CD4-positive, alpha-beta T cell treated with Interleukin-21 for 1 hour (primary cell): ENCODE results near the gene TYK2.
A peak's percentile ranks its signal among the peaks of the same experiment; 100 is the strongest.
"Not testable (repeated sequence)": the region's sequence is repeated elsewhere in the genome, so short reads cannot be mapped to it uniquely, and the experiment has no call there.

Source experiments
- DNase-seq: peaks from one replicate; pipeline ENCODE4 v3.0.0-alpha.2; 2020

TYK2 gene

DNA sequence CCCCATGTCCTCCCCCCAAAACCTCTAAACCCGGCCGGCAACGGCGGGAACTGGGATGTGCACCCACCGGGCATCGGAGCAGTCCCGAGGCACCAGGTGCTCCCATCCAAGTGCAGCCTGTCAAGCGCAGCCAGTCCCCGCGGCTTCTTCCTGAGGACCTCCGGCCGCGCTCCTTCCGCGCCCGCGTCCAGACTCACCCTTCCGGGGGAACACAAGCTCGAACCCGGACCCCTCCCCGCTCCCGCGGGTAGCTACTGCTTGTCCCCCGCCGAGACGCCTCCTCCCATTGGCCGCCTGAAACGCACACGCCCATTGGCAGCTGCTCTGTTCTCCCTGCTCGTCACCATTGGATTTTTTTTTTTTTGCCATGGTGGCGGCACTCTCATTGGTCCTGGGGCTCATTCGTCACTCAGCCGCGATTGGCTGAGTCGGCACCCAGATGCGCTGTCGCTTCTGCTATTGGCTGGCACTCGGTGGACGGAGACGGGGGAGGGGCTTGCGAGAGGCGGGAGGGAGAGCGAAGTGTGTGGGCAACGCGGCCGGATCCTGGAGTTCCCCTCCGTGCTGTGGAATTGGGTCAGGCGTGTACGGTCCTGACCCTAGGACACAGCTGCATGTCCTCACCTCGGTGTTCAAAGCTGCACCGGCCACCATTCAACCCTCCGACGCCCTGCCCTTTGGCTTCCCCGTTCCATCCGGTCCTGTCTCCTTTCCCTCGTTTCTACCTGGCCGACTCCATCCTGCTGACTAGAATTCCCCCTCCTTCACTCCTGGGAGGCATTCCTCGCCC, at the start of gene TYK2:
TSS of gene TYK2 (minus strand) at position 260 of the 790 bp plus-strand sequence. CDS start 2,166 bp downstream, outside the sequence.
- DNase-seq = peak; percentile 98

DNA sequence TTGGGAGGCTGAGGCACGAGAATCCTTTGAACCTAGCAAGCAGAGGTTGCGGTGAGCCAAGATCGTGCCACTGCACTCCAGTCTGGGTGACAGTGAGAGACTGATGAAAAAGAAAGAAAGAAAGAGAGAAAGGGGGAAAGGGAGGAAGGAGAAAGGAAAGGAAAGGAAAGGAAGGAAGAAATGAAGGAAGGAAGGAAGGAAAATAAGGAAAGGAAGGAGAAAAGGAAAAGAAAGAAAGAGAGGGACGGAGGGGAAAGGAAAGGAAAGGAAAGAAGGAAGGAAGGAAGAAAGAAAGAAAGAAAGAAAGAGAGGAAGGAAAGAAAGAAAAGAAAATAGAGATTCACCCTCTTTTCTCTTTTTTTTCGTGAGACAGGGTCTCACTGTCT, 48.6 kb upstream of the TYK2 start:
- DNase-seq = no peak

DNA sequence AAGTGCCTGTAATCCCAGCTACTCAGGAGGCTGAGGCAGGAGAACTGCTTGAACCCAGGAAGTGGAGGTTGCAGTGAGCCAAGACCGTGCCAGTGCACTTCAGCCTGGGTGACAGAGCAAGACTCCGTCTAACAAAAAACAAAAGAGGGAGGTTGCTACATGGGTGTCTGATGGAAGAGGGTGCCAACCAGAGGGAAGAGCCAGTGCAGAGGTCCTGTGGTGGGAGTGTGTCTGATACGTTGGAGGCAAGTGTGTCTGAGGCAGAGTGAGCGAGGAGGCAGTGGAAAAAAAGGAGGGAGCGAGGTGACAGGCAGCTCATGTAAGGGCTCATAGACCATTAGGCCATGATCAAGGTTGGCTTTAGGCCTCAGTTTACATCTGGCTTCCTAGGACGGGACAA, 46.8 kb upstream of the TYK2 start:
- DNase-seq = no peak

DNA sequence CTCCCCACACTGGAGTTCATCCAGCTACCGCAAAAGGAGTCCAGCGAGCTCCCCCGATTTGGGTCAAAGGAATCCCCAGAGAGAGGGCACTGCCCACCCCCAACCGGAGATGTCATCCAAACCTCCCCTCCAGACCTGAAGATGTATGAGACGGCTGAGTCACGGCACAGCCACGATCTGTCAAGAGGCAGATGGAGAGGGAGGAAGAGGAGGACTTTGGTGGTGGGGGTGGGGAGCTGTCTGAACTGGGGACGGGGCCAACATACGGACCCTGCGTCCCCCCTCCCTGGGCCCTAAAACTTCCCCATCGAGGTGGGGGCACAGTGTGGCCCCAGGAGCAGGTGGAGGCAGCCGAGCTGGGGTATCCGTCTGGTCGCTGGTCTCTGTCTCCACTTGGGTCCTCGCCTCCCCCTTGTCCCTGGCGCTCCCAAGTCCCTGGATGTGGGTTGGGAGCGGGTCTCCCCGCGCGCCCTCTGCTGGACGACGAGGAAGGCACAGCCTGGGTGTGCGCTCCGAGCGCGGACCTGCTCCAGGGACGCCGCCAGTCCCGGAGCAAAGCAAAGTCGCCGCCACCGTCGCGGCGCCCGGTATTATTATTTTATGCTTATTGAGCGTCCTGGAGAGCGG, 43.8 kb upstream of the TYK2 start:
- DNase-seq = peak; percentile 74

DNA sequence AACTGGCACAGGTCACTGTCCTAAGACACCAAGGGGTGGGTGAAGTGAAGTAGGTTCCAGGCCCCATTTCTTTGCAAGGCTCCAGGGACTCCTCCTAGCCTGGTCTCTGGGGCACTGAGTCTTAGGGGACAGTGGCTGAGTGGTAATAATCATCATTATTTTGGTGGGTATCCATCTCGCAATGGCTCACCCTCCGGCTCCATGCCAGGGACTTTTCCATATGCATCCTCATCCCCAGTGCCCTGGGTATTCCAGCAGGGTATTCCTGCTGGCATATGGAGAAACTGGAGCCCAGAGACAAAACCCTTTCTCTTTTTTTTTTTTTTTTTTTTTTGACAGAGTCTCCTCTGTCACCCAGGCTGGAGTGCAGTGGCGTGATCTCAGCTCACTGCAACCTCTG, 42.5 kb upstream of the TYK2 start:
- no peak for DNase-seq

DNA sequence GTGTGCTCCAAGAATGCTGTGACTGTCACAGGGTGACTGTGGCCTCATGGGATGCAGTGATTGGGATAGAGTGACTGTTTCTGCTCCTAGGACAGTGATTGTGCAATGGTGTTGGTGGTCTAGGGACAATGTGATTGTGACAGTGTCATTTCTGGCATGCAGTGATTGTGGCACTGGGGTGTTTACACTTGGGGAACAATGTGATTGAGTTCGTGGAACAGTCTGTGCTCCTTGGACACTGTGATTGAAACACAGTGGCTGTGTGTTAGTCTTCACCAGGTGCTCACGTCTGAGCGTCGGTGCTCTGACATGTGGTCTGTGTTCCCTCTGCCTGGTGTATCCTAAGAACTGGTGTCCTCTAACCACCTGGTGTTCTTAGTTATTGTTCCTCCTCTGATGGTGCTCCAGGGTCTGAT, 41.7 kb upstream of the TYK2 start:
- DNase-seq = no peak

DNA sequence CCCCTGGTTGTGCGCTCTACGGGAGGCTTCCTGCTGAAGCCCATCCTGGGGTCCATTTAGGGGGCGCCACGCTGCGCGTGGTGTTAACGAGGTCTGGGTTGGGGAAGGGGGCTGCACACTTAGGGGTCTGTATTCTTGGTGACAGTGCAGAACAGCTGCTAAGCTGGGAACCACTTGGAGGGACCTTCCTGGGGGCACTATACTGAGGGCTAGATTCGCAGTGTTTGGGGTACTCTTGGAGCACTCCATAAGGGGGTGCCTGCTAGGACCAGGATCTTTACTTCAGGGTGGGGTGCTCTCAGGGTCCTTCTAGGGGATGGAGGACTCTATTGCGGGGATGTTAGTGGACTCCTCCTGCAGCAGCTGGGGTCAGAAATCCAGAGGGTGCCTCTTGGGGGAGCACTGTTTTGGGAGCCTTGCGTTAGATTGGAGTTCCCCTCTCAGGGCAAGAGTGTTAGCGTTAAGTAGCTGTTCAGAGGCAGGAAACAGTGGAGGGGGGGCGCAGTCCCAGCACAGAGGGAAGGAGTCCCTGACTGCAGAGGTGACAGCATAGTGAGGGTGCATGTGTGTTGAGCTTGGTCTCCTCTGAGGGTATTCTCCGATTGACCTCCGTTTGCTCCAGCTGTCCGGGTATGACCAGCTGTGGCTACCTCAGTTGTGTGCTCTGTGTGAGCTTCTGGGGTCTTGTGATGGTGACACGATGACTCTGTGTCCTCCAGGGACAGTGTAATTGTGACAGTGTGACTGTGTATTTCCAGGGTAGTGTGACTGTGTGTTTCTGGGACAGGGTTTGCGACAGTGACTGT, 41.1 kb upstream of the TYK2 start:
- peak; percentile 33 for DNase-seq

DNA sequence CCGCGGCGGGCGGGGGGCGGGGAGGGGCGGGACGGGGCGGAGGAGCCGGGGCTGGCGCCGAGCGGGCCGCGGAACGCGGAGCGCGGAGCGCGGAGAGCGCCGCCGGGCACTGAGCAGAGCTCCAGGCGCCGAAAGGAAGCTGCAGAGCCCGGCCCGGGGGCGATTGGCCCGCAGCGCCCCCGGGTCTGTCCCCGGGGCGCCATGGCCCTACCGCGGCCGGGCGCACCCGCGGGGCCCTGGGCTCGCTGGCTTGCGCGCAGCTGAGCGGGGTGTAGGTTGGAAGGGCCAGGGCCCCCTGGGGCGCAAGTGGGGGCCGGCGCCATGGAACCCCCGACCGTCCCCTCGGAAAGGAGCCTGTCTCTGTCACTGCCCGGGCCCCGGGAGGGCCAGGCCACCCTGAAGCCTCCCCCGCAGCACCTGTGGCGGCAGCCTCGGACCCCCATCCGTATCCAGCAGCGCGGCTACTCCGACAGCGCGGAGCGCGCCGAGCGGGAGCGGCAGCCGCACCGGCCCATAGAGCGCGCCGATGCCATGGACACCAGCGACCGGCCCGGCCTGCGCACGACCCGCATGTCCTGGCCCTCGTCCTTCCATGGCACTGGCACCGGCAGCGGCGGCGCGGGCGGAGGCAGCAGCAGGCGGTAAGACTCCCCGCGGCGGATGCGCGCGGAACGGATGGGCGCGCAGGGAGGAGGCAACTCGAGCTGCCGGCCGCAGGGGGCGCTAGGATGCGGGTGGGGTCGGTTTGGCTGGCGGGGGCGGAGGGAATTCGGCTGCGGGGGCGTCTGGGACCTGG, 40.3 kb upstream of the TYK2 start, which contains the start of gene PDE4A:
TSS of gene PDE4A (plus strand) at position 95 of the 796 bp plus-strand sequence. CDS start at position 322, 227 bp downstream.
- DNase-seq = peak; percentile 62

DNA sequence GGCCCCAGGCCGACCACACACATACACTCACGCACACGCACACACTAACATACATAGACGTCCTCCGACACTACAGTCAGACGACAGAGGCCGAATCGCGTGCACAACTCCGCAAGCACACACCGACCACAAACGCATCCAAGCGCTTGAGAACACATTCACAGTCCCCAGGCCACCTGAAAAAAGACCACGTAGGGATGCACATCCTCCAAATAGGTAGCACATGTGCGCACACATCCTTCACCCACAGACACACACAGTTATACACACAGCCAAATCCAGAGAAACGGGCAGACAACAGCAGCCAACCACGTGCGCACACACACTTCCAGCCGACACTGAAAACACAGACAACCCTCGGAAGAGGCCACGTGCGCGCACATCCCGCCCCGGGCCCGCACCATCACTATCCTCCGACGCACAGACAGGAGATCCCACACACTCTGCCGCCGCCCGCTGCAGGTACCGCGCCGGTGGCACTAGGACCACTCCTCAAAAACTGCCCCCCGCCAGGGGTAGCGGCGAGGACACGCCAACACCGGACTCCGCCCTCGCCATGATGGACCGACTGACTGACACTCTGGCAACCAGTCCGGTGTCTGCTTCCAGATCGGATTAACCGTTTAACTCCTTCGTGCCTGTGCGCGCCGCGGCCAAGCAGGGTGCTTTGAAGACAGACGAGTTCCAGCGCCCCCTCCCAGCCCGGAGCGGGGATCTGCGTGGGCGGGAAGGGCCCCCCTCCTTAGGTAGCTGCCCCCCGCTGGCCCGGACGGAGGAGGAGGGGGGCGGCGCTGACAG, 39.5 kb upstream of the TYK2 start:
- DNase-seq = peak; percentile 60

DNA sequence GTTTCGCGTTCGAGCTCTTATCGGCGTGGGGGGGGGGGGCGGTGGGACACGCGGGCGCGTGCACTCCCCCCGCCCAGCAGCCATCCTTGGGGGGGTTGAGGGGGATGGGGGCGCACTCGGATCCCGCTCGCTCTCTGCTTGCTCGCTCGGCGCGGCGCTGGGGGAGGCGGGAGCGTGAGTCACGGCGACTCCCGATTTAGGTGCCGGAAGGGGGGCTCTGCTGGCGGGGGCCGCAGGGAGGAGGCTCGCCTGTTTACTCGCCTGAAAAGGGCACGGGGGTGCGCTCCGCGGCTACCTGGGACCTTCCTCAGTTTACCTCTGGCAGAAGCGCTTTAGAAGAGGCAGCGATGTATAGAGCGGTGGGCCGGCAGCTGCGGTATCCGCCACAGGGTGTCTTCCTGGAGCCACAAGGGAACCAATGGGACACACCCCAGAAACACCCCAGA, 38.9 kb upstream of the TYK2 start:
- DNase-seq = no peak

DNA sequence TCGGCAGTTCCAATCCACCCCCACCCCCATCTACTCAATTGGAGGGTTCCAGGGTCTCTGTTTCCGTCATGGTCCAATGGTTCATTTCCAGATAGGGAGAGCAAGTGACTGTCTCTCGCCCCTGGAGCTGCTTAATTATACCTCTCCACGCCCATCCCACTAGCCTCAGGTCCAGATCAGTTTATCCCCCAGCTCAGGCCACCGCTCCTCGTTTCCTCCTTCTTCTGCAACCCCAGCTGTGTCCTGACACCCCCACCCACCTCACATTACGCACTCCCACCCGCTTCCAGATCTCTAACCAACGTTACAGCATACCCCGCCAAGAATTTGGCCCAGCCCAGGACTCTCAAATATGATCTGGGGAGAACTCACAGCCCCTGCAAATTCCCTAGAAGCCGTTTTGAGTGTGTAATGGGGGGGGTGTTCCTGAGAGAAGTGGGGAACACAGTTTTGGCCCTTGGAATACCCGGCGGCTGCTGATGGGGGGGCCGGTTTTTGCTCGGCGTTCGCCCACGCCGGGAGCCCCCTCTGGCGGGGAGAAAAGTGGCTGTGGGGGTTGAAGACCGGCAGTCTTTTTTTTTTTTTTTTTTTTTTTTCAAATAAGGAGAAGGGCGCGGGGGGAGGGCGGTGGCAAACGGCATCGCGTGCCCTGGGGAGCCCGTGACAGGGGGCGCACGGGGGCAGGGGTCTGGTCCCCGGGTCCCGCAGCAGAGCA, 38.3 kb upstream of the TYK2 start:
- DNase-seq = peak; percentile 36

DNA sequence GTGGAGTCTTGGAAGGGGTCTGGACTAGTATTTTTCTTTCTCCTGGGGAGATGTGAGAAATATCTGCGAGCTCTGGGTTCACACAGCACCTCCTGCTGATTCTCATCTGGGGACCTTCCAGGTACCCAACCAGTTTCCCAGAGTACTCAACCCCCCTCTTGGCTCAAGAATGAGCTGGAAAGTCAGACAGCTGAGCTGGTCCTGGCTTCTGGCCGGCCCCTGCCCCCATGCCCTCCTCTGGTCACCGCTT, 37.8 kb upstream of the TYK2 start:
- no peak for DNase-seq

DNA sequence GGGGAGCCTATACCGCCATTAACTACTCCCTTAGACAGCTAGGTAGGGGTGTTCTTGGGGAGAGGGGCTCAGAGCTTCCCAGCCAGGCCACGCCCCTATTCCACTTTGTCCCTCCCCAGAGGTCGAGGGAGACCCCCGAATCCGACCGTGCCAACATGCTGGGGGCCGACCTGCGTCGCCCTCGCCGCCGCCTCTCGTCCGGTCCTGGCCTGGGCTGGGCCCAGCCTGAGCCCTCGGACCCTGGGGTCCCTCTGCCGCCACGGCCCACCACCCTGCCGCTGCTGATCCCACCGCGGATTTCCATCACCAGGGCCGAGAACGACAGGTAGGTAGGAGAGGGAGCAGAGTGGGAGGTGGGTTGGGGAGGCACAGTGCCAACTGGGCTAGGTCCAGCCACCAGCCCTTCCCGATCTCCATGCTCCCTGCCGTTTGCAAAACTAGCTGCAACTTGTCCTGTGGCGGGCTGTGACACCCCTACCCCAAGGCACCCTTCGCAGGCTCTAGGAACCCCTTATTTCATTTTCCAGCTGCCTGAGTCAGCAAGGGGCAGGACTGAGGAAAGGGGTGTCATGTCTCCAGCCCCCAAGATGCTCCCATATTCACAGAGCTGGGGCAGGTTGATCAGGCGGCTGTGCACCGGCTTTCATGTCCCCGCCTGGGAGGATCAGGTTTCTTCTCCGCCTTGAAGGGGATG, 37.3 kb upstream of the TYK2 start:
- no peak for DNase-seq

DNA sequence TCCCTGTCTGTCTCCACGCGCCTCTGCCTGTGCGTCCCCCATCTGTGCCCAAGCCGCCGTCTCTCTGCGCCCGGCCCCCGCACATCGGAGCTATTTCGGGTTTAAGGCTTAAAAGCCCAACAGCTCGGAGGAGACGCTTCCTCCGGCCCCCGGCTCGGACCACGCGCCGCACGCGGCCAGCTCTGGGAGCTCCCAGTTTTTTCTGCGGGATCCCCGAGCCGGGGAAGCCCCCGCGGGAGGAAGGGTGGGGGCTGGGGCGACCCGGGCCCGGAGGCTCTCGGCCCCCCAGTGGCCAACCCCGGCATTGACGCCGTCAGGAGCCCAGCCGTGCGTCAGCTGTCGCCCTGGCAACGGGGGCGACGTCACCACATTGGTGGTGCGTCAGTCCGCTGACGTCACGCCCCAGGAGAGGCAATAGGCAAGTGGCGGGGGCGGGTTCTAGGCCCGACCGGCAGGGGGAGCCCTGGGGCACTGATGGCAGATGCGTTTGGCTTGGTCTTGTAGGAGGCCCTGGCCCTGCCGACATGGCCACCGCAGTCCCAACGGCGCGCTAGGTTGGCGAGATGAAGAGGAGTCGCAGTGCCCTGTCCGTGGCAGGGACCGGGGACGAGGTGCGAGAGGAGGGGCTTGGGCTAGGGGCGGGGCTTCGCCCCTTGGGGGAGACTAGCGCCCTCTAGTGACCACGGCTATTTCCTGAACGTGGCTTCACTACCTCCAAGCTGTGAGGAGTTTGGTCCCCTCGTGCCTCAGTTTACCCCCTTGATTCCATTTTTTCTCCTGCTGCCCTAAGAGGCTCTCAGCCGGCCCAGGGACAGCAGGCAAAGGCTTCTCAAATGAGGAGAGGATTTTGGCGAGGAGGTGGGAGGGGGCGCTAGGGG, 36.2 kb upstream of the TYK2 start:
- peak; percentile 95 for DNase-seq

DNA sequence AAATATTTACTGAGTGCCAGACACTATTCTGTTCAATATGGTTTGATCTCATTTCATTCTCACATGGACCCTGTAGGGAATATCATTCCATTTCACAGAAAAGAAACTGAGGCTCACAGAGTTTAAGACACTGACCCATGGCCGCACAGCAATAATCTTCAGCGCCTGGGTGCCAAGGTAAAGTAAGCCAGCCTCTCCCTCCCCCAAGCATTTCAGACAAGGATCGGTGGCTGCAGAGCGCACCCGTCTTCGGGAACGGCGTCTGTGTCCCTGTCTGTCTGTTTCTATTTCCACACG, 35.7 kb upstream of the TYK2 start:
- DNase-seq = no peak

DNA sequence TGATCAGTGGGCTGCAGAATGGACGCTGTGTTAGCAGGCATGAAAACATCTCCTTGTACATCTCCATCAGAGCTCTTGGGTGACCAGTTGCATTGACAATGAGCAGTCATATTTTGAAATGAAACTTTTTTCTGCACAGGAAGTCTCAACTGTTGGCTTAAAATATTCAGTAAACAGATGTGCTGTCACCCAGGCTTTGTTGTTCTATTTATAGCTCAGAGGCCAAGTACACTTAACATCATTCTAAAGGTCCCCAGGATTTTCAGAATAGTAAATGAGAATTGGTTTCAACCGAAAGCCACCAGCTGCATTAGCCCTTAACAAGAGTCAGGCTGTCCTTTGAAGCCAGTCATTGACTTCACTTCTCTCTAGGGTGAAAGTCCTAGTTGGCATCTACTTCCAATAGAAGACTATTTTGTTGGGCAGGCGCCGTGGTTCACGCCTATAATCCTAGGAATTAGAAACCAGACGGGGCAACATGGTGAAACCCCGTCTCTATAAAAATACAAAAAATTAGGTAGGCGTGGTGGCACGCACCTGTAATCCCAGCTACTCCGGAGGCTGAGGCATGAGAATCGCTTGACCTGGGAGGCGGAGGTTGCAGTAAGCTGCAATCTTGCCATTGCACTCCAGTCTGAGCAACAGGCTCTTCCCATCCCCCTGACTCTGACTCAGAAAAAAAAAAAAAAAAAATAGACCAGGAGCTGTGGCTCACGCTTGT, 32.0 kb upstream of the TYK2 start:
- peak; percentile 72 for DNase-seq

DNA sequence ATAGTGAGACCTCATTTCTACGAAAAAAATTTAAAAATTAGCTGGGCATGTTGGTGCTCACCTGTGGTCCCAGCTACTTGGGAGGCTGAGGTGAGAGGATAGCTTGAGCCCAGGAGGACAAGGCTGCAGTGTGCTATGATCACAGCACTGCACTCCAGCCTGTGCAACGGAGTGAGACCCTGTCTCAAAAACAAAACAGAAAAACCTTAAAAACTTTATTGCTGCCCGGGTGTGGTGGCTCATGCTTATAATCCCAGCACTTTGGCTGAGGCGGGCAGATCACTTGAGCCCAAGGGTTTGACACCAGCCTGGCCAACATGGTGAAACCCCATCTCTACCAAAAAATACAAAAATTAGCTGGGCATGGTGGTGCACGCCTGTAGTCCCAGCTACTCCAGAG, 30.9 kb upstream of the TYK2 start:
- not testable (repeated sequence) for DNase-seq

DNA sequence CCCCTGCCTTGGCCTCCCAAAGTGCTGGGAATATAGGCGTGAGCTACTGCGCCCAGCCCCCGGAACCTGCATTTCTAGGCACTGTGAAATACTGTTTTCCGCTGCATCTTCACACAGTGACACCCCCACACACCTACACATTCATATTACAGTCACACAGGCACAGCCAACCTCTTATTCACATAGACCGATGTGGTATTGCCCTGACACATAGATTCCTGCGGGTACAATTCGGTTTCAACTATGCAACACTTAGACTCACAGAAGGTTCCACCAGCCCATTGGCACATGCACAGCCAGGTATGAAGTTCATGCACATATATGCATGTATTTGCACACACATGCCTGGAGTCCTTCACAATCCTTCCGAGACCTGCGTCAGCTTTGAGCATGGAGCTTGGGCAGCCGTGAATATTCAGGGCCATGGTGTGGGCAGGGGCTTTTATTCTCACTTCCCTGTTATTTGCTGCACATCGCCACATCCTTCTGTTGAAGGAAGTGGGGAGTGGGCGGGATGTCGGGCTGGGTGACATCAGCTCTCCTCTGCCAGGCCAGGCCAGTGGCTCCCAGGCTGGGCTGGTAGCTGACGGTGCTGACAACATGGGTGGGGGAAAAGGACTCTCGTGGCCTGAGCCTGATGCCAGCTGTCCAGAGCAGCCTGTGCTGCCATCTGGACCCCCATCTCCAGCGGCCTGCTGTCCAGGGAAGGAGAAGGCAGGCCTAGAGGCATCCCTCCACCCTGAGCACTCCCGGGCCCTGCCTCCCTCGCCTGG, 28.3 kb upstream of the TYK2 start:
- DNase-seq = peak; percentile 66
